Stimulated activated naive B cell treated with anti-CD40 and anti-IgM and Interleukin-4, amounts not matched to agents 10 μg/mL and 1 μg/mL and 100 μg/mL, for 72 hours (primary cell): ENCODE measurements around the gene FGG.

Experiments
- ATAC-seq, 2 donors: fragments of 150-1000 bp; cut with Tn5 transposase; replicated peaks; 2 replicates each; pipeline ENCODE4 v1.10.0; 2021; ENCODE audit warnings: moderate library complexity in 1 of 2
- DNase-seq: peaks from one replicate; pipeline ENCODE4 v3.0.0; 2021
- H3K27ac Mint-ChIP-seq: one replicate; pipeline ENCODE4 v1.8.0; 2022; ENCODE audit warnings: mild to moderate bottlenecking, mixed read lengths
- H3K27me3 Mint-ChIP-seq, 2 donors: one replicate each; pipeline ENCODE4 v1.8.0; 2022; ENCODE audit warnings: mixed read lengths in 2 of 2
- H3K36me3 Mint-ChIP-seq, 2 donors: one replicate each; pipeline ENCODE4 v1.8.0; 2022; ENCODE audit warnings: mixed read lengths in 2 of 2, mild to moderate bottlenecking in 1 of 2
- H3K4me1 Mint-ChIP-seq, 2 donors: one replicate each; pipeline ENCODE4 v1.8.0; 2022; ENCODE audit warnings: mixed read lengths in 2 of 2, mild to moderate bottlenecking in 1 of 2
- H3K4me3 Mint-ChIP-seq, 2 donors: one replicate each; pipeline ENCODE4 v1.8.0; 2022; ENCODE audit warnings: mild to moderate bottlenecking in 2 of 2, mixed read lengths in 2 of 2, moderate library complexity in 1 of 2
- H3K9me3 Mint-ChIP-seq, 2 donors: one replicate each; pipeline ENCODE4 v1.8.0; 2022; ENCODE audit warnings: mixed read lengths in 2 of 2, mild to moderate bottlenecking in 1 of 2

FGG gene

DNA sequence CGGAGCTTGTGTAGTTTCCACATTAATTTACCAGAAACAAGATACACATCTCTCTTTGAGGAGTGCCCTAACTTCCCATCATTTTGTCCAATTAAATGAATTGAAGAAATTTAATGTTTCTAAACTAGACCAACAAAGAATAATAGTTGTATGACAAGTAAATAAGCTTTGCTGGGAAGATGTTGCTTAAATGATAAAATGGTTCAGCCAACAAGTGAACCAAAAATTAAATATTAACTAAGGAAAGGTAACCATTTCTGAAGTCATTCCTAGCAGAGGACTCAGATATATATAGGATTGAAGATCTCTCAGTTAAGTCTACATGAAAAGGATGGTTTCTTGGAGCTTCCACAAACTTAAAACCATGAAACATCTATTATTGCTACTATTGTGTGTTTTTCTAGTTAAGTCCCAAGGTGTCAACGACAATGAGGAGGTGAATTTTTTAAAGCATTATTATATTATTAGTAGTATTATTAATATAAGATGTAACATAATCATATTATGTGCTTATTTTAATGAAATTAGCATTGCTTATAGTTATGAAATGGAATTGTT lies 49.7 kb downstream of the FGG start, which contains the start of gene FGB:
TSS of gene FGB (plus strand) at position 315 of the 558 bp plus-strand sequence. CDS start at position 323, 8 bp downstream.
- ATAC-seq (no peak), DNase-seq (no peak)
- Mint-ChIP-seq H3K4me3 (no peak within 1 kb of the TSS), H3K27me3 (peaks cover 0 to 10% of the 10 kb centered on the region in 2 donors), H3K4me1 (no peaks in the 10 kb centered on the region), H3K27ac (no peak within 1 kb of the TSS), H3K36me3 (no peaks in the 10 kb centered on the region), H3K9me3 (no peaks in the 10 kb centered on the region)

DNA sequence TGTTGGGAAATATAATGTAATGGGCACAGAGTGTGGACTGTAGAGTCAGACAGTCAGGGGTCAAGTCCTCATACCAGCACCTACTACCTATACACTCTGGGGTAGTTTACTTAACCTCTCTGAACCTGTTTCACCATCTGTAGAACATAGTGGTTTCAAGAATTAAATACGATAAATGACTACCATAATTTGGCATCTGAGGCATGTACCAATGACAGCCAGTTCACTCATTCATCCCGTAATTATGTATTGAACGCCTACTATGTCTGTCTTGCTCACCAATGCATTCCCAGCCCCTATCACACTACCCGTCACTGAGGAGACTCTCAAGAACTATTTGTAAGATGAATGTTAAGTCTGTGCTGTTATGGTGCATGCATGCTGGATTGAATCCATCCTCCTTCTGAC lies 51.6 kb downstream of the FGG start:
- ATAC-seq (no peak), DNase-seq (no peak)
- Mint-ChIP-seq H3K4me1 (no peaks in the 10 kb centered on the region), H3K36me3 (no peaks in the 10 kb centered on the region), H3K4me3 (no peak overlapping the region), H3K27me3 (peaks cover 6 to 10% of the 10 kb centered on the region in 2 donors), H3K9me3 (no peaks in the 10 kb centered on the region), H3K27ac (no peak overlapping the region)

DNA sequence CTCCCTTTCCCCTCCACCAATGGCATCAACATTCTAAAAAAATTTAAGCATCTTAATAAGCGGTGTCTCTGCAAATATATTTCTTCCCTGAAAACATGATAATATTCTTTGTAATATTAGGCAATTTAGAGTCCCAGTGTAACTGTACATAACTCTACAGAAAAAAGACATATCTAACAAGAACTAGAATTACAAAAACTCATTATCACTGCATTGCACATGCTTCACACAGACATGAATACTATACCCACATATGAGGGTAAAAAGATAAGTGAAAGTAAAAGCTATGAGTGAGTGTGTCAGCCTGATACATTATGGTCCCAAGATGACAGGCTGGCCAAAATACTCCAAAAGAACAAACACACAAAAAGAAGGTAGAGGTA lies 52.0 kb downstream of the FGG start:
- no peaks in the 10 kb centered on the region for H3K36me3 Mint-ChIP-seq
- no peaks in the 10 kb centered on the region for H3K9me3 Mint-ChIP-seq
- H3K4me3 Mint-ChIP-seq: no peak overlapping the region
- ATAC-seq: no peak
- no peak overlapping the region for H3K27ac Mint-ChIP-seq
- peaks cover 6 to 10% of the 10 kb centered on the region in 2 donors for H3K27me3 Mint-ChIP-seq
- H3K4me1 Mint-ChIP-seq: no peaks in the 10 kb centered on the region
- no peak for DNase-seq

- H3K27ac Mint-ChIP-seq: no peak overlapping the region
- peak; percentile 46 to 61 for ATAC-seq
- DNase-seq: no peak
- H3K27me3 Mint-ChIP-seq: peaks cover 6 to 10% of the 10 kb centered on the region in 2 donors
- no peak overlapping the region for H3K4me3 Mint-ChIP-seq
- no peaks in the 10 kb centered on the region for H3K36me3 Mint-ChIP-seq
- no peaks in the 10 kb centered on the region for H3K9me3 Mint-ChIP-seq
- H3K4me1 Mint-ChIP-seq: no peaks in the 10 kb centered on the region
These were observed 52.7 kb downstream of the FGG start for GRCh38 chr4:154559494-154560418.

DNA sequence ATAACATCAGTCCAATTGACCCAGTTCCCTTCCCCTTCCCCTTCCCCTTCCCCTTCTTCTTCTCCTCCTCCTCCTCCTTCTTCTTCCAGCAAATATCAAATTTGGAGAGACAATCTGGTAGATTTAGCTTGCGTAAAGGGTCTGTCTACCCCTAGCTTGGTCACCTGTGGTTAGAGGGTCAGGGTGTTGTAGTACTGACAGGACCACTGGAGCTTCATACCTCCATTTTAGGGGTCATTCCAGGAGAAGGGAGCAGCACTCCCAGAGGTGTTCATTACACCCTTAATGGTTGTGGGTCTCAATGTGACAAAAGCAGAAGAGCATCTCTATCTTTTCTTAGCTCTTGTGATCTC lies 53.3 kb downstream of the FGG start:
- no peak overlapping the region for H3K27ac Mint-ChIP-seq
- no peaks in the 10 kb centered on the region for H3K4me1 Mint-ChIP-seq
- H3K4me3 Mint-ChIP-seq: no peak overlapping the region
- no peaks in the 10 kb centered on the region for H3K9me3 Mint-ChIP-seq
- H3K27me3 Mint-ChIP-seq: peaks cover 6 to 10% of the 10 kb centered on the region in 2 donors
- H3K36me3 Mint-ChIP-seq: no peaks in the 10 kb centered on the region
- no peak for DNase-seq
- no peak for ATAC-seq
